ENCODE results near the gene TAX1BP1.

The TAX1BP1 gene

DNA sequence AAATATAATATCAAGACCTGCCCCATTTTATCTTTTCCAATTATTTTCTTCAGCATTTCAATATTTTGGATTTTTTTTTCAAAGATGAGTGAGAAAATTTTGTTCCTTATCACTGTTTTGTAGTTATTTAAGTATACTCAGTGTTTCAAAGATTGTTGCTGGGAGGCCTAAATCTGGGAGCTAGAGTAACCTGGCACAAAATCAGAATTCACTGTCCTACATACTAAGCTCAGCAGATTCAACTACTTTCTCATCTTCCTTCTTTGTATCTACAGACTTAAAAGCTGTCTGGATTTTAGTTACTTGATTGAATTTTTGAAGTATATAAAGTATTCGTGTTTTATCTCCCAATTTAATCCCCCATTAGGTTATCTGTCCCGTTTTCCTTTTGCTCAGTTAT, 85.9 kb downstream of the TAX1BP1 start:
- Histone ChIP-seq H2AFZ (ENCODE audit: low read depth, low read length) (no peak overlapping the region), H3K27me3 (ENCODE audit: insufficient read depth, low read length, poor library complexity) (no peaks in the 10 kb centered on the region), H4K20me1 (ENCODE audit: insufficient read depth, low read length) (no peaks in the 10 kb centered on the region), H3K4me3 (ENCODE audit: low read depth in 1 of 2, low read length in 2 of 2) (no peak overlapping the region), H3K27ac (ENCODE audit: low read length) (no peak overlapping the region), H3K9me3 (ENCODE audit: insufficient read depth, low read length, severe bottlenecking) (no peaks in the 10 kb centered on the region), H3K4me2 (ENCODE audit: insufficient read depth, low read length) (no peak overlapping the region), H3K79me2 (ENCODE audit: insufficient read depth, low read length) (no peaks in the 10 kb centered on the region), H3K4me1 (ENCODE audit: insufficient read depth, low read length) (no peaks in the 10 kb centered on the region), H3K36me3 (ENCODE audit: insufficient read depth, low read length) (peaks cover 26% of the 10 kb centered on the region), H3K9ac (ENCODE audit: low read depth, low read length) (no peak overlapping the region)
- DNase-seq (no peak), ATAC-seq (ENCODE audit: insufficient read depth, low read depth) (no peak)
- no peak for TF ChIP-seq EZH2 (IDR thresholded peaks at IDR 0.05; ENCODE audit: borderline replicate concordance, low read depth, low read length, severe bottlenecking)
- TF ChIP-seq, protein P1, sequence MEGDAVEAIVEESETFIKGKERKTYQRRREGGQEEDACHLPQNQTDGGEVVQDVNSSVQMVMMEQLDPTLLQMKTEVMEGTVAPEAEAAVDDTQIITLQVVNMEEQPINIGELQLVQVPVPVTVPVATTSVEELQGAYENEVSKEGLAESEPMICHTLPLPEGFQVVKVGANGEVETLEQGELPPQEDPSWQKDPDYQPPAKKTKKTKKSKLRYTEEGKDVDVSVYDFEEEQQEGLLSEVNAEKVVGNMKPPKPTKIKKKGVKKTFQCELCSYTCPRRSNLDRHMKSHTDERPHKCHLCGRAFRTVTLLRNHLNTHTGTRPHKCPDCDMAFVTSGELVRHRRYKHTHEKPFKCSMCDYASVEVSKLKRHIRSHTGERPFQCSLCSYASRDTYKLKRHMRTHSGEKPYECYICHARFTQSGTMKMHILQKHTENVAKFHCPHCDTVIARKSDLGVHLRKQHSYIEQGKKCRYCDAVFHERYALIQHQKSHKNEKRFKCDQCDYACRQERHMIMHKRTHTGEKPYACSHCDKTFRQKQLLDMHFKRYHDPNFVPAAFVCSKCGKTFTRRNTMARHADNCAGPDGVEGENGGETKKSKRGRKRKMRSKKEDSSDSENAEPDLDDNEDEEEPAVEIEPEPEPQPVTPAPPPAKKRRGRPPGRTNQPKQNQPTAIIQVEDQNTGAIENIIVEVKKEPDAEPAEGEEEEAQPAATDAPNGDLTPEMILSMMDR (IDR thresholded peaks at IDR 0.05; ENCODE audit: borderline replicate concordance, extremely low read depth, low read length, poor library complexity, severe bottlenecking): no peak

DNA sequence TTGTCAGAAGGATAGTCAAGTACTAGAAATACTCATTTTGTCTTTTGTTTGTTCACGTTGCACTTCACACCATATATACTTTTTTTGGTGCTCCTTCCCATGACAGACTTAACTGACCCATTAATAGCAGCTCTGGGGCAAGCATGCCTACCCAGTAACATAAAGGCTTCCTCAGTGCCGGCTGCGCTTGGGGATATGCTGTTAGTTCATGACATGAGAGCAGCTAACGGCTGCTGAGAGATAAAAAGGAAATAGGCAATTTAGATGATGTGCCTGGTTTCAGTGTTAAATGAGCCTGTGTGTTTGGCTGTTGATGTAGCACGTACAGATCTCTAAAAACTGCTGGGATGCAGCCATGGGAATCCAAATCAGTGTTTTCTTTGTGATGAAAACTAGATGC, 86.4 kb downstream of the TAX1BP1 start:
- Histone ChIP-seq H3K9me3 (ENCODE audit: insufficient read depth, low read length, severe bottlenecking) (no peaks in the 10 kb centered on the region), H3K9ac (ENCODE audit: low read depth, low read length) (no peak overlapping the region), H3K4me3 (ENCODE audit: low read depth in 1 of 2, low read length in 2 of 2) (no peak overlapping the region), H4K20me1 (ENCODE audit: insufficient read depth, low read length) (no peaks in the 10 kb centered on the region), H2AFZ (ENCODE audit: low read depth, low read length) (no peak overlapping the region), H3K27ac (ENCODE audit: low read length) (no peak overlapping the region), H3K4me2 (ENCODE audit: insufficient read depth, low read length) (no peak overlapping the region), H3K79me2 (ENCODE audit: insufficient read depth, low read length) (no peaks in the 10 kb centered on the region), H3K36me3 (ENCODE audit: insufficient read depth, low read length) (peaks cover 26% of the 10 kb centered on the region), H3K27me3 (ENCODE audit: insufficient read depth, low read length, poor library complexity) (no peaks in the 10 kb centered on the region), H3K4me1 (ENCODE audit: insufficient read depth, low read length) (no peaks in the 10 kb centered on the region)
- ATAC-seq (ENCODE audit: insufficient read depth, low read depth) (no peak), DNase-seq (no peak)
- TF ChIP-seq EZH2 (IDR thresholded peaks at IDR 0.05; ENCODE audit: borderline replicate concordance, low read depth, low read length, severe bottlenecking): no peak
- TF ChIP-seq, protein P1 (IDR thresholded peaks at IDR 0.05; ENCODE audit: borderline replicate concordance, extremely low read depth, low read length, poor library complexity, severe bottlenecking): no peak

DNA sequence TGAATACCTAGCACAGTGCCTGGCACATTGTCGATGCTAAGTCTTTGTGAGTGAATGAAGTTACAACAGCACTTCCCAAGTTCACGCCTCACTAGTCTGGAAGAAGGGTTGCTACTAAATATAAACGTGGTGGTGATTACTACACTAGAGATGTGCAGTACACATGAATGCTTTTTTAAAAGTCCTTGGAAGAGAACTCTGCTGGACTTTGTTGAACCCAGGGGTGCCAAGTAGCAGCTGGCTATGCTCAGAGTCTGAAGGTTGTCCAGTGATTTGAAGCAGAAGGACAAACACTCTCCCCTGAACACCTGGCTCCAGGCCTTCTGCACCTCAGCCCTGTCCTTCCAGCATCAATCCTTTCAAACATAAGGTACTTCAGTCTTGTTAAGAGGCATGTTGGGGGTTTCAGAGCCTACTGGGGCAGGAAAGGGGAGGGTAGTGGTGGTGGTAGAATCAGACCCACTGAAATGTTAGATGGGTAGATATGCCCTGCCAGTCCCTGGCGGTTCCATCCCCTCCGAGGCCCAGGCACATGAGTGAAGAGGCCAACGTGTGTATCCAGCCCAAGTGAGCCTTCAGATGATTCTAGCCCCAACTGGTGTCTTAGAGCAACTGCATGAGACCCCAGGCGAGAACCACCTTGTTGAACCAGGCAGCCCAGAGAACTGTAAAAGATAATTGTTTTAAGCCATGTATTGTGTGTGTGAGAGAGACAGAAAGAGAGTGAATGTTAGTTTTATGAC, 94.4 kb downstream of the TAX1BP1 start:
- H3K4me1 ChIP-seq (ENCODE audit: insufficient read depth, low read length): no peaks in the 10 kb centered on the region
- DNase-seq: no peak
- H3K9me3 ChIP-seq (ENCODE audit: insufficient read depth, low read length, severe bottlenecking): no peaks in the 10 kb centered on the region
- H3K27me3 ChIP-seq (ENCODE audit: insufficient read depth, low read length, poor library complexity): no peaks in the 10 kb centered on the region
- H3K27ac ChIP-seq (ENCODE audit: low read length): no peak overlapping the region
- H4K20me1 ChIP-seq (ENCODE audit: insufficient read depth, low read length): no peaks in the 10 kb centered on the region
- no peak overlapping the region for H3K4me2 ChIP-seq (ENCODE audit: insufficient read depth, low read length)
- TF ChIP-seq, protein P1 (IDR thresholded peaks at IDR 0.05; ENCODE audit: borderline replicate concordance, extremely low read depth, low read length, poor library complexity, severe bottlenecking): no peak
- TF ChIP-seq EZH2 (IDR thresholded peaks at IDR 0.05; ENCODE audit: borderline replicate concordance, low read depth, low read length, severe bottlenecking): no peak
- H3K79me2 ChIP-seq (ENCODE audit: insufficient read depth, low read length): no peaks in the 10 kb centered on the region
- peaks cover 18% of the 10 kb centered on the region for H3K36me3 ChIP-seq (ENCODE audit: insufficient read depth, low read length)
- no peak overlapping the region for H3K9ac ChIP-seq (ENCODE audit: low read depth, low read length)
- no peak overlapping the region for H2AFZ ChIP-seq (ENCODE audit: low read depth, low read length)
- no peak for ATAC-seq (ENCODE audit: insufficient read depth, low read depth)
- H3K4me3 ChIP-seq (ENCODE audit: low read depth in 1 of 2, low read length in 2 of 2): no peak overlapping the region

Data from DND-41 (cell line).